Epithelial cell of prostate (primary cell): ENCODE results near the gene C16orf89.
"Not testable (repeated sequence)": the region's sequence is repeated elsewhere in the genome, so short reads cannot be mapped to it uniquely, and the experiment has no call there.

Experiments
- DNase-seq: peaks from one replicate; pipeline ENCODE4 v3.0.0-alpha.2; 2011; ENCODE audit warnings: low read depth, low spot score
- H3K27ac ChIP-seq: fragments of 450-650 bp; 2 replicates; pipeline ENCODE4 v1.5.1; 2017; ENCODE audit warnings: mild to moderate bottlenecking

The C16orf89 gene, protein sequence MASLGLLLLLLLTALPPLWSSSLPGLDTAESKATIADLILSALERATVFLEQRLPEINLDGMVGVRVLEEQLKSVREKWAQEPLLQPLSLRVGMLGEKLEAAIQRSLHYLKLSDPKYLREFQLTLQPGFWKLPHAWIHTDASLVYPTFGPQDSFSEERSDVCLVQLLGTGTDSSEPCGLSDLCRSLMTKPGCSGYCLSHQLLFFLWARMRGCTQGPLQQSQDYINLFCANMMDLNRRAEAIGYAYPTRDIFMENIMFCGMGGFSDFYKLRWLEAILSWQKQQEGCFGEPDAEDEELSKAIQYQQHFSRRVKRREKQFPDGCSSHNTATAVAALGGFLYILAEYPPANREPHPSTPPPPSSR

DNA sequence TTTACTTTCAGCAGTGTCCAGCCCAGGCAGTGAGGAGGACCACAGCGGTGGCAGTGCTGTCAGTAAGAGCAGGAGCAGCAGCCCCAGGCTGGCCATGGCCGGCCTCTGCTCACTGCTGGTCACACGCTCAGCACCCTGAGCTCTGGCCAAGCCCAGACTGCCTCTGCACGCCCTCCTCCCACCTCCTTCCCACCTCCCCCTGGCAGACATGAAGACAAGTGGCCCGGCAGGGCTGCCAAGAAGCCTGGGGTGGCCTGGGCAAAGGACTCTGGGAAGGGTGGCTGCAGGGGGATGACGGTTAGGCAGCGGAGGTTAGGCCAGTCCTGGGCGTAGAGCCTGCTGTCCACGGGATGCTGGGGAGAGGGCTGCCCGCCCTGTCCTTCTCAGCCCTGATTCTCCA is at the start of gene C16orf89:
Gene C16orf89 (minus strand): TSS at position 144 of the 400 bp plus-strand sequence. CDS start 48 bp downstream, at position 96.
- no peak for DNase-seq

DNA sequence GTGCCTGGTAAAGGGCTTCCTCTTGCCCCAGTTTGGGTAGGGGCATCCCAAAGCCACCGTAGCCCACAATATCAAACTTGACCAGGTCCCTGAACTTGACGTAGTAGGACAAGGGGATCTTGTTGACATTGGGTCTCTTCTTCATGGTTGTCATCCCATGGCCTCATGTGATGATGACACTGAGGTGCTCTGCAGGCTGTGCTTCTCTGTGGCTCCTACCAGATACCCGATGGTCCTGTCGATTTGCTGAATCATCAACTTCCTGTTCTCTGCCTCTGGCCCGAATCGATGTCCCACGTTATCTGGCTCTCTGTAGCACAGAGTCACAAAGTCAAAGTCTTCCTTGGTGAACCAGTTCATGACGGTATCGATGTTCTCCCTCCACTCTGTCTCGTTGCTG is 45.2 kb upstream of the C16orf89 start:
- DNase-seq, H3K27ac ChIP-seq: not testable (repeated sequence)

More for the DNA sequence above, at the start of gene C16orf89:
- no peak within 1 kb of the TSS for H3K27ac ChIP-seq

DNA sequence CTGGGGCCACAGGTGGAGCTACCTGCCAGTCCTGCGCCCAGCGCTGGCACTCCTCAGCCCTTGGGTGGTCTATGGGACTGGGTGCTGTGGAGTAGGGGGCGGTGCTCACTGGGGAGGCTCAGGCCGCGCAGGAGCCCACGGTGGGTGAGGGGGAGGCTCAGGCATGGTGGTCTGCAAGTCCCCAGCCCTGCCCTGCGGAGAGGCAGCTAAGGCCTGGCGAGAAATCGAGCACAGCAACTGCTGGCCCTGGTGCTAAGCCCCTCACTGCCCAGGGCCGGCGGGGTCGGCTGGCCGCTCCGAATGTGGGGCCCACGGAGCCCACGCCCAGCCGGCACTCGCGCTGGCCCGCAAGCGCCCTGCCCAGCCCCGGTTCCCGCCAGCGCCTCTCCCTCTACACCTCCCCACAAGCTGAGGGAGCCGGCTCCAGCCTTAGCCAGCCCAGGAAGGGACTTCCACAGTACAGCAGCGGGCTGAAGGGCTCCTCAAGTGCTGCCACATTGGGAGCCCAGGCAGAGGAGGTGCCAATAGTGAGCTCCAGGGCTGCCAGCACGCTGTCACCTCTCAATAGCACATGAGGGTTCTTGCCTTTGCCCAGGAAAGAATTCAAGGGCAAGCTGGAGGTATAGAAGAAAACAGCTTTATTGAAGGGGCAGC is 42.9 kb upstream of the C16orf89 start:
- DNase-seq: no peak
- no peak overlapping the region for H3K27ac ChIP-seq

DNA sequence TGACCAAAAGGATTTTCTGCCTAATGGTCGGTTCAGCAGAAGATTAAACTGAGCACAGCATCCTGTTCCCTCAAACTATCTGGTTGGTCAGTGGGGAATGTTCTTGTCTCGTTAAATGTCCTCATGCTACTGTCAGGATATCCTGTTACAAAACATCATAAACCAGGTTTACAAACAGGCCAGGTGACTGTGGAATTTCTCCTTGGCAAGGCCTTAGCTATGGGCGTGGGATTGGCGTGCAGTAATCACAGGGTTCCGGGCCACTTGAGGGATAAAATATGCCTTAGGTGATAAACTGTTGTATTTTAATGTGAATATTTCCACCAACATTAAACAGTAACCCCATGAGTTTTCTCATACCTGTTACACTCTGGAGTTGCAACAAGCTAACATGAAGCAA is 39.3 kb upstream of the C16orf89 start:
- not testable (repeated sequence) for H3K27ac ChIP-seq, DNase-seq

DNA sequence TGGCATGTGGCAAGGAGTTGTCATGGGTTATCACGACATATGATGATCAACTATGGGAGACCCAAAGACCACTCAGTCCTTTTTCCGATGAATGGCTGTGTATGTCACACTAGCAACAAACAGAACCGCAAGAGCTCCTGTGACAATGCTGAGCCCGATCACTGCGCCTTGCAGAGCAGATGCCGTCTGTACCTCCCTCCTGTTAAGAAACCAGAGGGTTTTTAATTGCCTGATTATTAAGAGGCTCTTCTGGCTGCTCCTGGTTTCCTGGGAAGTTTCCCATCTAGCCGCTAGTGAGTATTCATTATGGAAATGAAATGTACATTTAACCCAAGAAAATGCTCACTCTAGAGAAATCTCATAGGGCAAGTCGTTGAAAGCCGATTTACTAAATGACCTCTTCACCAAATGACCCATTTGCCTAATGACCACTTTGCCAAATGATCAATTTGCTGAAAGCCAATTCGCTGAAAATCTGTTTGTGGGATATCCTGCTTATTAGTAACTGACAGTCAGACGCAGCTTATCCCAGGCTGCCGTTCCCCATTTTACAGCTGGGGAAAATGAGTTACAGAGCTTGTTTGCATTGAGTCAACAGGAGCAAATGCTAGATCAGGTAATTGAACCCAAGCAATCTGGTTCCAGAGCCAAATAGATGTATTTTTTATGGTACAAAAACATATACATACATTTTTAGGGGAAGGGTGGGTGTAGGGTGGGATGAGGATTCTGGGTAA is 37.7 kb upstream of the C16orf89 start:
- not testable (repeated sequence) for H3K27ac ChIP-seq, DNase-seq

DNA sequence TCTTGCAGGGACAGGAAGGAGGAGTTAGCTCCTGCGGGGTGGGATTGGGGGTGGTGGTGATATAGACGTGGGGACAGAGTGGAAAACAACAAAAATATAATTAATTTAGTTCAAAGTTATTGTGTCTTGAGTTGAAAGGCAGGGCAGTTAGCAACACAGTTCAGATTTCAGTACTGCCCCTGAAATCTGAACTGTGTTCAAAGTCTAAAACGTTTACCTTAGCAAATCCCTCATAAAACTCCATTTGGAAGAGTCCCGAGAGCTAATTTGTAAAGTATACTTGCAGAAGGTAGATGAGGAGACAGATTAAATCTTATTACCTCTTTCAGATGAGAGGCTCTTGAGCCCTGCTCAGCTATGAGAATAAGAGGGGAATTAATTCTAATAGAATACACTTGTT is 33.4 kb upstream of the C16orf89 start:
- not testable (repeated sequence) for H3K27ac ChIP-seq

DNA sequence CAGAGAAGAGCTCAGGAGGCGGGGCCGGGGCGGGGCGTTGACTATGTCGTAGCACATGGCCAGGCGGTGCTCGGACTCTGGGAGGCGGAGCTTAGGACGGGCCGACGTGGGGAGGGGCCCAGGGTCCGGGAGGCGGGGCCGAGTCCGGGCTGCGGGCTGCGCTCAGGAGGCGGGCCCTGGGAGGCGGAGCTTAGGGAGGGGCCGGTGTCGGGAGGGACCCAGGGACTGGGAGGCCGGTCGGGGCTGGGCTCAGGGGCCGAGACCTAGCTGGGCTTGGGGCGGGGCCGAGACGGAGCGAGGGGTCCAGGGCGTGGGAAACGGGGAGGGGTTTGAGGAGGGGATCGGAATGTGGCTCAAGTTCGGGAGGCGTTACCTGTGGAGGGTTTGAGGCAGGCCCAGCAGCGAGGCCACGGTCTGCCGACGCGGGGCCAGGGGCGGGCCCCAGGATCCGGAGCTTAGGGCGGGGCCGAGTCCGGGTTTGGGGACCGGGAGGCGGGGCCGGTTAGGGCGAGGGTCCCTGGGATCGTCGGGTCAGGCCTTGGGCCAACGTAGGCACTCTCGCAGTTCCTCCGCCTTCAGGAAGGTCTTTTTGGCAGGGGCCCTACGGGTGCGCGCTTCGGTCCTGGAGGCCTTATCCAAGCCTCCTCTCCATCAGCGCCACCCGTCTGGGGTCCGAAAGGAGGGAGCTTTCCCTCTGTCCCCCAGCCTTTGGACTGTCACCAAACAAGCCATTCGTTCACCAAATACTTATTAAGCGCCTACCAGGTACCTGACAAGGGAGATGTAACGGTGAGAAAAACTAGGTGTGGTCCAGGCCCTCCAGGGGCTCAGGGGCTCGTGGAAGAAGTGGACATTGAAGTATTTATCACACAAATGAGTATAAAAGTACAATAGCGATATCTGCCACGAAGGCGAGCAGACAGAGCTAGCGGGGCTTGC is 32.7 kb upstream of the C16orf89 start:
- peak overlapping the region; percentile 28 for H3K27ac ChIP-seq
- not testable (repeated sequence) for DNase-seq

More for the DNA sequence above, 33.4 kb upstream of the C16orf89 start:
- not testable (repeated sequence) for DNase-seq

DNA sequence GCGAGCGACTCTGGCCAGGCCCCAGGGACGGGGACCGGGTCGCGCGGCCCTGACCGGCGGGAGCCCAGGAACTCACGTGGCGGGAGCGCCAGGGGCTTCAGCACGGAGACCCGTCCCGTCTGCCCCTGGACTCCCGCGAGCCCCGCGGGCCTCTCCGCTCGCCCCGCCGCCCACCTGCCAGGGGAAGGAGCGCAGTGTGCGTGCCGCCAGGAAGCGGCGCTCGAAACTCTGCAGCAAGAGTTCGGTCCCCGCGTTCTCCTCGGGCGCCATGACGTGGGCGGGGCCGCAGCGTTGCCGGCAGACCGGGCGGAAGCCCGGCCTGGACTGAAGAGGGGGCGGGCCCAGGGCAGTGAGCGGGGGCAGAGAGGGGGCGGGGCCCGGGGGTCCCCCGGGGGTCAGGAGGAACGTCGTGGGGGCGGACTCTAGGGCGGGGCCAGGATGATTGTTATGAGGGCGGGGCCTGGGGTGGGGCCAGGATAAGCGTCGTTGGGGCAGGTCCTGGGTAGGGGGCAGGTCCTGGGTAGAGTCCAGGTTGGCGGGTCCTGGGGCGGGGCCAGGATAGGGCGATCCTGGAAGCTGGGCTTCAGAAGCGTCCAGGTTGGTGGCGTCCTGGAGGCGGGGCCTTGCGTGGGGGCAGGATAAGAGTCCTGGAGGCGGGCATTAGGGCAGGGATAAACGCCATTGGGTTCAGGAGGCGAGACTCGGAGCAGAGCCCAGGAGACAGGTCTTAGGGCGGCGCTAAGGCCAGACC is 31.9 kb upstream of the C16orf89 start, which contains the start of gene EEF2KMT:
Gene EEF2KMT (minus strand): TSS at position 326 of the 751 bp plus-strand sequence. CDS start 56 bp downstream, at position 270.
- H3K27ac ChIP-seq: peak within 1 kb of the TSS; percentile 28
- DNase-seq: peak; percentile 94

DNA sequence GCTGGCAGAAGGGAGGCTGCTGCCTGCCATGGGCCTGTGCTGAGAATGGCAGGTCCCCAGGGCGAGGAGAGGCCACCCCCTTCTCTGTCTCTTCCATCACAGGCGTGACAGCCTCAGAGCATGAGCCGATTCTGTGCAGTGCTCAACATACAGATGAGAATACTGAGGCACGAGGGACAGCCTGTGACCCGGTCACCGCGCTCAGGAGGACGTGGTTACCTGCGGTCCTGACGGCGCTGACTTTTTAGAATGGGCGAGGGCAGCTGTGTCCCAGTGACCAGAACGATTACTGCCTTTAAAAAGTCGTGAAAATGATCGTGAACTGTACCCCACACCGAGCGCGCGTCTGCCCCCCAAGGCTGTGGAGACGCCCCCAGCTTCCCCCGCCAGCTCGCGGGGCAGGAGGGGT is 31.3 kb upstream of the C16orf89 start:
- not testable (repeated sequence) for DNase-seq
- peak overlapping the region; percentile 28 for H3K27ac ChIP-seq

DNA sequence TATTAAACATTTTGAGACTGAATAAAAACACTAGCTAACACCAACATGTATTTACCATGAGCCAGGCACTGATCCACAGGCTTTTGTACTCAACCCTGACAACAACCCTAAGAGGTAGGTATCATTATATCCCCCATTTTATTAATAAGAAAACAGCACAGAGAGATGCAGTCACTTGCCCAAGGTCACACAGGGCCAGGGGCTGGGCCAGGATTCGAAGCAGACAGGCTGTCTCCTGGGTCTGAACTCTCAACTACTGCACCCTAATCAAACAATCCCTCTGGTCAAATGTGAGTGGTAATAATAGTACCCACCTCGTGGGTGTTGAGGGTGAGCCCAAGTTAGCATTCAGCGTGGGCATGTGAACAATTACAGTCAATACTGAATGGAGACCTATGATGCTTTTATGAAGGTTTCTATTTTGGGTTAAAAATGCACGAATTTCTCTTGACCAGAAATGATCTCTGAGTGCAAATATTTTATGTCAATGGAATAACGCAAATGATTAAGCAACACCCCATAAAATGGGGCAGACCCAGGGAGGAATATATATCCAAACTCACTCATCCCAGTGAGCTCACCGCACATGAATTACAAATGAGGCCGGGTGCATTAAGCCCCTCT is 30.8 kb upstream of the C16orf89 start:
- H3K27ac ChIP-seq, DNase-seq: not testable (repeated sequence)

DNA sequence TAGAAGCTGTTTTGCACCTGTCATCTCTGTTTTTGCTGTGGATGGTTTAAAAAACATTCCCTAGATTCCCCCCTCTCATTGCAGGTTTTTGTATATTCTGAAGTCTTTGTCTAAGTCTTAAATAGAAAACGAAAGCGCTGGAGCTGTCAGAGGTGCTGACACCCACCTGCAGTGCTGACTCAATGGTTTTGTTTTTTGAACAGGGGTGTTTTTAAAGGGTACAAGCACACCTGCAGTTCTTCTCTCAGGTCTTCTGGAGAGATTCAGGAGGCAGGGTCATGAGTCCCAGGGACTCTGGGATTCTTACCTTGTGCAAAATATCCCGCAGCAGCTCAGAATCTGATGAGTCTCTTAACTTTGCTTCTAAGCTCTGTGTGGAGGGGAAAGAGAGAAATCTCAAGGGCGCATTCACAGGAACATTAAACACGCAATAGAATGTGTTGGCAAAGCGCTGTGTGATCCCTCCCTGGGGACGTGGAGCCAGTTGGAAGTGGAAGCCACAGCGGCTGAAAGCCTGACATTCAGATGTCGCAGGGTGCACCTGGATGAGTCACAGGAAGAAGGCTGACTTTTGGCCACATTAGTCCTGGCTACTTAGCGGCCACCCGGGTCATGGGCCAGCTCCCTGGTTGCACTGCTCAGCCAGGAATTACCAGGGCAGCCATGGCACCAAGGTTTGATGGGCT is 29.5 kb upstream of the C16orf89 start:
- not testable (repeated sequence) for DNase-seq, H3K27ac ChIP-seq

DNA sequence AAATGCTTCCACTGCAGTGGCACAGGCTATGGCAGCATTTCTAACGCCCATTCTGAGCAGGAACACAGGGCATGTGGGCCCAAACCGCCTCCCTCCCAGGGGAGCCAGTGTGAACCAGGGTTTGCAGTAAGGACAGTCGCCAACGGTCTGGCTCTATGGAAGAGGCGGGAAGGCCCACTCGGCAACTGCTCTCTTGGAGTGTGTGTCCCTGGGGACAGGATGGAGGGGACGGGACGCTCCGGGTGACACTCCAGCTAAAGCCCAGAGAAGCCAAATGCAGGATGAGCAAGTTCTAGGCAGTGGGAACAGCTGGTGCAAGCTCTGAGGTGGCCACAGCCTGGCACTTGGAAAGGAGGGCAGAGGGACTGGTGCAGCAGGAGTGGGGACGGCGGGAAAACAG is 28.0 kb upstream of the C16orf89 start:
- DNase-seq, H3K27ac ChIP-seq: not testable (repeated sequence)

DNA sequence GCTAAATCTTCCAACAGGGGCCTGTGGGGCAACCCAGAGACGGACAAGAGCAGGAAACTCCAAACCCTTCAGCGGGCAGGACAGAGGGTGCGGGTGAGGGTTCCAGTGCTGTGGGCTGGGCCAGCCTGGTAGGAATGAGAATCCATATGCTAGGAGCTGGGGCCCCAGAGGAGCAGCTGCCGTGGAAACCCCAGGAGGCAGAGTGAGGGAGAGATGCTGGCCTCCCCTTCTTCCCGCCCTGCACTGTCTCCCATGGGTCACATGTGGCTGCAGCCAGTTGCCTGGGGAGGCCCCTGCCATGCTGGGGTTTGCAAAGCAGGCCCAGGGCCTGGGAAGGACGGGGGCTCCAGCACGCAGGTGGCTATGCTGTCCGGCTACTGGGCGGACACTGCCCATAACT is 27.3 kb upstream of the C16orf89 start:
- H3K27ac ChIP-seq, DNase-seq: not testable (repeated sequence)

DNA sequence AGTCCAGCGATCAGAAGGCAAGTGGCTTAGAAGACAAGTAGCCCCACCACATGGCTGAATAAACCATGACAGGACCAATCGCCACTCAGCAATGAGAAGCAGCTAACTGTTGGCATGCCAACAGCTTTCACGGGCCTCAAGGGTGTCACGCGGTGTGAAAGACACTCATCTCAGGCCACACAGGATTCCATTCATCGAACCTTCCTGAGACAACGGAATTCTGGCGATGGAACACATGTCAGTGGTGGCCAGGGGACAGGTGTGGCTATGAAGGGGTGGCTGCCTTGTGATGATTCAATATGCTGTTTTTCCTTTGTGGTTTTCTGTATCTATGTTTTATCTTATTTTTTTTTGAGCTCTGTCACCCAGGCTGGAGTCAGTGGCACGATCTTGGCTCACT is 24.8 kb upstream of the C16orf89 start:
- not testable (repeated sequence) for DNase-seq, H3K27ac ChIP-seq

DNA sequence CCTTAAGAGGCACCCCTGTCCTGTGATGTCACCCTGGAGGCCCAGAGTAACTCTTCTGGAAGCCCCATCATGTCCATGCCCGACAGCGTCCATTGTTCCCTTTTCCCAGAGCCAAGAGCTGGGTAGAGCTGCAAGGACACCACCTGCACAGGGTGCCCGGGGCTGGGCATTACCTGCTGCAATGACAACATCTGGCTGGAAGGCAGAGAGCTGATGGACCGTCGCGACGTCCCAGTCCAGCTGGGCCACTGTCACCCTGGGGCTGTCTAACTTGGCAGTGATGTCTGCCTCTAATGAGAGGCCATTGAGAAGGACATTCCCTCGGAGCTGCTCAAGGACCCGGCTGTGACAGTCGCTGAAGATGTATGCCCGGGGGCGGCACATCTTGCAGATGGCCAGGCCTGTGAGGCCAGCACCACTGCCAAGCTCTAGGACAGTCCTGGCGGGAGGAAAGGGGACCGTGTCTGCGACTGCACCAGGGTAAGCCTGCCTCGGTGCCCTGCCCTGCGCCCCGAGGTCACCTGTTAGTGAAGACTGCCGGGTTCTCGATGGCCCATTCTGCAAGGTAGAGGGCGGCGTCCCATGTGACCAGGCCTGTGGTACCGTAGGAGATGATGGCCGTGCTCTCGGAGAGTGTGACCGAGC is 24.3 kb upstream of the C16orf89 start:
- H3K27ac ChIP-seq, DNase-seq: not testable (repeated sequence)

DNA sequence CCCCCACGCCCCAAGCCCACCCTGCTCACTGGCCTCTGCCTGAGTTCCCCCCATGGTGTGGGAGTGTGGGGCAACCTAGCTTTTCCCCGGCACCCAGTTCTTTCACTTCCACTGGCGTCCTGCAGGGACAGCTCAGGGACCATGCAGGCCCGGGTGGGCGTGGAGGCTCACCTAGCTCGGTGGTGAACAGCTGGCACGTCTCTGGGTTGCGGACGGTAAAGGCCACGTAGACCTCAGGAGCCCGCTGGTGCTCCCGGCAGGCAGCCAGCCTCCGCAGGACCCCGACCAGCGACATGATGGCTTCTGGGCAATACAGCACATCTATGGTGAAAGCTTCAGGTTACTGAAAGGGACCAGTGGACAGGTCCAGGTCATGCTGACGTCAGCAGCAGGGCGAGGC is 23.2 kb upstream of the C16orf89 start:
- not testable (repeated sequence) for H3K27ac ChIP-seq, DNase-seq

DNA sequence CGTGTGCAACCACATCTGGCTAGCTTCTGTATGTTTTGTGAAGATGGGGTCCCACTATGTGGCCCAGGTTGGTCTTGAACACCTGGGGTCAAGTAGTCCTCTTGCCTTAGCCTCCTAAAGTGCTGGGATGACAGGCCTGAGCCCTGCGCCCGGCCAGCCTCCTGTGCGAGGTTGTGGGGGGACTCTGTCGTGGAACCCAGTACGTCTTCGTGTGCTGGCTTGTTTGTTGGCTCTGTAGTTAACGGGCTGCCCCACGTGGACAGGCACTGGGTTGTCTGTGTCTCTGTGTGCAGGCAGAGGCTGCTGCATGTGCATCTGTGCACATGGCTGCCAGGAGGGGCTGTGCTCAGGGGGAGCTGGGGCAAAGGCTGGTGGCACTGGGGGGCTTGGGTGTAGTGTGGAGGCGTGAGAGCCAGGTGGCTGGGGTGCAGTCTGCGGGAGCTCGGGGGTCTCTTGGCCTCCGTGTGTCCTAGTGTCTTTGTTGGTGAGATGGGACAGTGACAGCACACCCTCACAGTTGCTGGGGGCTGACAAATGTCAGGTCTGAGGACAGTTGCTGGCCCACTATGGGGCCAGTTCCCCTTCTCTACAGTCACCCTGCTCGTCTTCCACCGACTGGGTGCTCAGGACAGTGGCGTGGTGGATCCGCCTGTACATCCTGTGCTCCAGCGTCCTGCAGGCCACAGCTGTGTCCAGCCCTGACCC is 22.5 kb upstream of the C16orf89 start:
- not testable (repeated sequence) for DNase-seq, H3K27ac ChIP-seq
